Neural crest cell (in vitro differentiated cells): ENCODE data around the gene TIAM1. TPM values are rescaled to one million over a fixed set of nuclear protein-coding genes. Genes with fewer than 3 reads are reported as not detected.

Experiments
- DNase-seq: peaks from one replicate; pipeline ENCODE4 v3.0.0; 2021; ENCODE audit warnings: low read depth, mixed read lengths, low spot score
- H3K27ac Mint-ChIP-seq: one replicate; pipeline ENCODE4 v1.8.0; 2021; ENCODE audit warnings: mild to moderate bottlenecking, mixed read lengths; ENCODE audit not compliant: unreplicated experiment
- H3K27me3 Mint-ChIP-seq: 2 replicates; pipeline ENCODE4 v1.8.0; 2021; ENCODE audit warnings: low read depth, mild to moderate bottlenecking, mixed read lengths
- H3K36me3 Mint-ChIP-seq: 2 replicates; pipeline ENCODE4 v1.8.0; 2021; ENCODE audit warnings: low read depth, mild to moderate bottlenecking, mixed read lengths
- H3K4me1 Mint-ChIP-seq: 2 replicates; pipeline ENCODE4 v1.8.0; 2021; ENCODE audit warnings: mixed read lengths
- H3K4me3 Mint-ChIP-seq: one replicate; pipeline ENCODE4 v1.8.0; 2021; ENCODE audit warnings: mild to moderate bottlenecking, mixed read lengths
- H3K9me3 Mint-ChIP-seq: 2 replicates; pipeline ENCODE4 v1.8.0; 2021; ENCODE audit warnings: mixed read lengths
- CTCF ChIP-seq: fragments of 200-600 bp; sonication (generic); conservative IDR thresholded peaks from 2 replicates; pipeline ENCODE4 v1.5.0; 2021; ENCODE audit warnings: antibody characterized with exemption, mild to moderate bottlenecking
- total RNA-seq: library from RNA; stranded (reverse); gene quantifications from 2 replicates; pipeline ENCODE4 v1.2.1, GENCODE V29; 2021

Gene TIAM1
- total RNA-seq, 1 donor from 2014 or later = 53.6 TPM

GRCh38 chr21:31342348-31342747, 1.7 kb downstream of the TIAM1 start:
- TF ChIP-seq CTCF = no peak
- Mint-ChIP-seq H3K36me3 (no peaks in the 10 kb centered on the region), H3K4me3 (peak overlapping the region; percentile 15), H3K27ac (no peak overlapping the region), H3K27me3 (peaks cover 19% of the 10 kb centered on the region), H3K9me3 (no peaks in the 10 kb centered on the region), H3K4me1 (peaks cover 45% of the 10 kb centered on the region)
- no peak for DNase-seq

GRCh38 chr21:31340942-31341487, 3.0 kb downstream of the TIAM1 start:
- Mint-ChIP-seq H3K4me1 (peaks cover 37% of the 10 kb centered on the region), H3K4me3 (no peak overlapping the region), H3K27ac (no peak overlapping the region), H3K9me3 (no peaks in the 10 kb centered on the region), H3K27me3 (peaks cover 19% of the 10 kb centered on the region), H3K36me3 (no peaks in the 10 kb centered on the region)
- DNase-seq = no peak
- TF ChIP-seq CTCF = no peak

- no peaks in the 10 kb centered on the region for H3K36me3 Mint-ChIP-seq
- H3K4me1 Mint-ChIP-seq = peaks cover 37% of the 10 kb centered on the region
- peaks cover 19% of the 10 kb centered on the region for H3K27me3 Mint-ChIP-seq
- no peaks in the 10 kb centered on the region for H3K9me3 Mint-ChIP-seq
- no peak overlapping the region for H3K27ac Mint-ChIP-seq
- TF ChIP-seq CTCF = no peak
- DNase-seq = no peak
- peak overlapping the region; percentile 58 for H3K4me3 Mint-ChIP-seq
Observed at GRCh38 chr21:31340514-31340913, 3.5 kb downstream of the TIAM1 start.

GRCh38 chr21:31339721-31340120, 4.3 kb downstream of the TIAM1 start:
- no peak for DNase-seq
- Mint-ChIP-seq H3K27ac (no peak overlapping the region), H3K4me1 (peaks cover 35% of the 10 kb centered on the region), H3K9me3 (no peaks in the 10 kb centered on the region), H3K4me3 (no peak overlapping the region), H3K27me3 (peaks cover 19% of the 10 kb centered on the region), H3K36me3 (no peaks in the 10 kb centered on the region)
- no peak for TF ChIP-seq CTCF

GRCh38 chr21:31338908-31339368, 5.1 kb downstream of the TIAM1 start:
- DNase-seq = no peak
- Mint-ChIP-seq H3K36me3 (no peaks in the 10 kb centered on the region), H3K27me3 (peaks cover 15% of the 10 kb centered on the region), H3K27ac (peak overlapping the region; percentile 24), H3K4me1 (peaks cover 29% of the 10 kb centered on the region), H3K9me3 (no peaks in the 10 kb centered on the region), H3K4me3 (peak overlapping the region; percentile 20)
- no peak for TF ChIP-seq CTCF
